MG63 (cell line): ENCODE measurements around the gene HDC. TPM values are rescaled to one million over a fixed set of nuclear protein-coding genes. Genes with fewer than 3 reads are reported as not detected.

ENCODE experiments used
- DNase-seq: peaks from one replicate; pipeline ENCODE4 v3.0.0-alpha.2; 2020
- H3K27me3 ChIP-seq: fragments of 250-450 bp; sonication (Bioruptor Pico); 2 replicates; pipeline ENCODE4 v1.5.1; 2020; ENCODE audit warnings: mild to moderate bottlenecking, moderate library complexity
- H3K36me3 ChIP-seq: fragments of 250-450 bp; sonication (Bioruptor Pico); 2 replicates; pipeline ENCODE4 v1.5.1; 2020; ENCODE audit warnings: mild to moderate bottlenecking, moderate library complexity
- H3K4me3 ChIP-seq: fragments of 250-450 bp; sonication (Bioruptor Pico); 2 replicates; pipeline ENCODE4 v1.5.1; 2020; ENCODE audit warnings: mild to moderate bottlenecking, moderate library complexity
- H3K9me3 ChIP-seq: fragments of 250-450 bp; sonication (Bioruptor Pico); 2 replicates; pipeline ENCODE4 v1.5.1; 2020; ENCODE audit warnings: mild to moderate bottlenecking, moderate library complexity
- total RNA-seq: library from RNA; depleted of rRNA; stranded (reverse); fragments of >200 nt; shearing (Covaris generic); gene quantifications from 2 replicates; pipeline ENCODE4 v1.2.3, GENCODE V29; 2014; ENCODE audit warnings: low replicate concordance

HDC gene
- total RNA-seq, 1 experiment from 2014 or later, result not detected

GRCh38 chr15:50261981-50262380 lies 3.5 kb downstream of the HDC start:
- Histone ChIP-seq H3K4me3 (no peak overlapping the region), H3K9me3 (no peaks in the 10 kb centered on the region), H3K27me3 (no peaks in the 10 kb centered on the region), H3K36me3 (no peaks in the 10 kb centered on the region)
- DNase-seq, result no peak

- DNase-seq, result no peak
- Histone ChIP-seq H3K36me3 (no peaks in the 10 kb centered on the region), H3K9me3 (peaks cover under 1% of the 10 kb centered on the region; the same call in 1 of the 2 replicates), H3K4me3 (no peak overlapping the region), H3K27me3 (no peaks in the 10 kb centered on the region)
These were observed 4.5 kb downstream of the HDC start for GRCh38 chr15:50260969-50261496.

- no peaks in the 10 kb centered on the region for H3K36me3 ChIP-seq
- no peak for DNase-seq
- no peak overlapping the region for H3K4me3 ChIP-seq
These were observed 6.2 kb downstream of the HDC start for GRCh38 chr15:50259276-50259675.

GRCh38 chr15:50257924-50258323 lies 7.6 kb downstream of the HDC start:
- H3K9me3 ChIP-seq, result peaks cover 2% of the 10 kb centered on the region; the same call in 1 of the 2 replicates
- no peak overlapping the region for H3K4me3 ChIP-seq
- no peaks in the 10 kb centered on the region for H3K36me3 ChIP-seq
- H3K27me3 ChIP-seq, result no peaks in the 10 kb centered on the region
- DNase-seq, result no peak

More at GRCh38 chr15:50259276-50259675, 6.2 kb downstream of the HDC start:
- Histone ChIP-seq H3K27me3 (no peaks in the 10 kb centered on the region), H3K9me3 (peaks cover 2% of the 10 kb centered on the region; the same call in 1 of the 2 replicates)

DNA sequence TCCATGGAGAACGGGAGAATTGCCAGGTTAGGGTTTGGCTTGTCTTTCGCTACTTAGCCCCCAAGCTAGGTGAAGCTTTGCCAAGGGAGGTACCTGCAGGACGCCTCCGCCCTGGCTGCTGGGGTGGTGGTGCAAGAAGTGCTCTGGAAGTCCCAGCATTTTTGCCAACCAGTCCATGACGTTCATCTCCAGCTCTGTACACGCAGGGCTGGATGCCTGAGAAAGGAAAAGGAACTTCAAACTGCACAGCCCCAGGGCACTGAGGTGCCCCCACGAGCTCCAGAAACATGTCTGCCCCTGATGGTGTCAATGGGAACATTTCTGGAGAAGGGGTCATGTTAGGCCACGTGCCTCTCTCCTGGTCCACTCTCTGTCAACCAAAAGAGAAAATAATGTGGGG lies 8.2 kb downstream of the HDC start:
- Histone ChIP-seq H3K9me3 (peaks cover 2% of the 10 kb centered on the region; the same call in 1 of the 2 replicates), H3K36me3 (no peaks in the 10 kb centered on the region), H3K27me3 (no peaks in the 10 kb centered on the region), H3K4me3 (no peak overlapping the region)
- DNase-seq, result no peak

- H3K36me3 ChIP-seq, result no peaks in the 10 kb centered on the region
- no peaks in the 10 kb centered on the region for H3K27me3 ChIP-seq
- peaks cover 2% of the 10 kb centered on the region; the same call in 1 of the 2 replicates for H3K9me3 ChIP-seq
- DNase-seq, result peak; percentile 83
- no peak overlapping the region for H3K4me3 ChIP-seq
These were observed 9.1 kb downstream of the HDC start for GRCh38 chr15:50256188-50257041.

- H3K36me3 ChIP-seq, result no peaks in the 10 kb centered on the region
- H3K9me3 ChIP-seq, result peaks cover 2% of the 10 kb centered on the region; the same call in 1 of the 2 replicates
- DNase-seq, result no peak
- no peaks in the 10 kb centered on the region for H3K27me3 ChIP-seq
- H3K4me3 ChIP-seq, result no peak overlapping the region
These were observed 13.0 kb downstream of the HDC start for GRCh38 chr15:50252556-50252955.

DNA sequence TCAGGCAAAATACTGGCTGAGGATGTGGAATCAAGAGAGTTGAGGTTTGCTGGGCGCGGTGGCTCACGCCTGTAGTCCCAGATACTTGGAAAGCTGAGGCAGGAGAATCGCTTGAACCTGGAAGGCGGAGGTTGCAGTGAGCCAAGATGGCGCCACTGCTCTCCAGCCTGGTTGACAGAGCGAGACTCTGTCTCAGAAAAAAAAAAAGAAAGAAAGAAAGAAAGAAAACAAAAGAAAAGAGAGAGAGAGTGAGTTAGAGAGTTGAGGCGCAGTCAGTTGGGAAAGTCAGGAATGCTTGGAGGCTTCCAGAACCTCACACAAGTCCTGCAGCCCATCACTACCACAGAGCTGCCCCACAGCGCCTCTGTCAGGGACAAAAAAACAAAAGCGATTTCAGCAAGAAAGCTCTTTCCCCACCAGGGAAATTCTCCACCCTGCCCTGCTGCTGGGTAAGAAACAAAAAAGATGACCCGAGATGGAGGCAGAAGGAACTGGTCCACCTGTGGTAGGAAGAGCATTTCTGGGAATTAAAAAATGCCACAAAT lies 13.8 kb downstream of the HDC start:
- Histone ChIP-seq H3K9me3 (peaks cover 2% of the 10 kb centered on the region; the same call in 1 of the 2 replicates), H3K4me3 (no peak overlapping the region), H3K27me3 (no peaks in the 10 kb centered on the region), H3K36me3 (no peaks in the 10 kb centered on the region)
- no peak for DNase-seq

- no peak for DNase-seq
- Histone ChIP-seq H3K27me3 (no peaks in the 10 kb centered on the region), H3K4me3 (no peak overlapping the region), H3K9me3 (no peaks in the 10 kb centered on the region), H3K36me3 (no peaks in the 10 kb centered on the region)
These were observed 14.6 kb downstream of the HDC start for GRCh38 chr15:50250760-50251394.

DNA sequence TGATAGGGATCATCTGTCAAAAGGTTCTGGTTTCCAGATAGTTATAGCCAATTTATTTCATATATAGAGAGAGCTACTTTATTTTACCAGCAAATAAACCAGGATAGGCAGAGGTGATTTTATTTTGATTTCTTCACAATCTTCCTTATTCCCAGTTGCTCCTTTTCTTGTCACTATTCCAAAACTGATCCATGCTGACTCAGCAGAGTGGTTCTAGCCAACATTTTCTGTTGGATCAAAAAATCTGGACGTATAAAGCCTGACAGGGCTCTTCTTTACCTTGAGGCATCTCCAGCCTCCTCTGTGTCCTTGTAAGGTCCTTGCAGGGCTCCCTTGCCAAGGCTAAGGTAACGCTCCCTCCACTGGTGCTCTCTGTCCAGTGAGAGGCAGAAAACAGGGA lies 15.8 kb downstream of the HDC start:
- Histone ChIP-seq H3K36me3 (no peaks in the 10 kb centered on the region), H3K4me3 (no peak overlapping the region), H3K27me3 (no peaks in the 10 kb centered on the region), H3K9me3 (no peaks in the 10 kb centered on the region)
- no peak for DNase-seq

- no peaks in the 10 kb centered on the region for H3K36me3 ChIP-seq
- no peak overlapping the region for H3K4me3 ChIP-seq
- no peak for DNase-seq
- H3K27me3 ChIP-seq, result no peaks in the 10 kb centered on the region
- H3K9me3 ChIP-seq, result no peaks in the 10 kb centered on the region
These were observed 16.4 kb downstream of the HDC start for GRCh38 chr15:50248994-50249582.

DNA sequence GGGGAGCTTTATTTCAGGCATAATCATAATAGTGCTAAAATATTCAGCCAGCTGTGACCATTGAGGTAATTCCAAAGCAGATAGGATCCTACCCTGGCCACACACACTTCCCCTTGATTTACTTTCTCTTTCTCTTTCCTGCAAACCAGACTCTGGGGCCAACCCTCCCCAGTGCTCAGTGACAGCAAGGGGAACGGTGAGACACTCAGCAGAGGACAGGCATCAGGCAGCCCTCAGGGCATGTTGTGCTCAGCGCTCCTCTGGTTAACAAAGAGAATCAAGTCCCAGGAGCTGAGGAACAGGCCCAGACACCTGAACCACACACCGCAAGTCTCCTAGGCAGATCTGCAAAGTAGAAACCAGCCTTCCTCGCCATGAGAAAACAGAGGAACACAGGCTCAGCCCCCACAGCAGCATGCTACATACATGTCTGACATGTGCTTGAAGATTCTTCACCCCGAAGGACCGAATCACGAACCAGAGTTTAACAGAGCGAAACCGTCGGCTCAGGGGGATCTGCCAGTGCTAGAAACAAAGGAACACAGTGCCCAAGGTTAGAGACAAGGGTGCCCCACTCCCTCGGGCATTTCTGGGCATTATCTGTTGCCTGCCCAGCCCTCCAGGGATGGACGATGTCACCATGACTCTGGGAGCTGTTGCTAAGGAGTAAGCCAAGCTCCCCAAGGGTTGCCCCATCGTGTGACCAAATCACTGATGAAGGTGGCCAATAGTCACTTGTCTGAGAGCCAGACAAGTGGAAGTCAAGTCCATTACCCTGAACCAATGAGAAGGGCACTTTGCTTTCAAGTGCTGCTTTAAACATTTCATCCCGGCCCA lies 17.5 kb downstream of the HDC start:
- Histone ChIP-seq H3K9me3 (no peaks in the 10 kb centered on the region), H3K27me3 (no peaks in the 10 kb centered on the region), H3K4me3 (no peak overlapping the region), H3K36me3 (no peaks in the 10 kb centered on the region)
- no peak for DNase-seq

DNA sequence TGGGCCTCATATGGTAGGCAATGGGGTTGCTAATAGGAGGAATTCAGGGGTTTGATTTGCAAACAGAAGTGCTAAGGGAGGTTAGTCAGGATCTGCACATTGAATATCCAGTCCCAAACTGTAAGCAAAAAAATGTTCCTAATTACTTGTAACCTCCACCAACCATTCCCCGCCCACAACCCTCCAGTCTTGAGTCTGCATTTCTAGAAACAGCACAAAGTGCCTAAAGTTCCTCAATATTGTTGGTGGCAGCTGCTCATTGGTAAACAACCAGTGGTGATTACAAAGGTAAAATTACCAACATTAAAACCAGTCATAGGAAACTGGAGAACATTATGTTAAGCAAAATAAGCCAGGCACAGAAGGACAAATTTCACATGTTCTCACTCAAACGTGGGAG lies 18.9 kb downstream of the HDC start:
- H3K27me3 ChIP-seq, result no peaks in the 10 kb centered on the region
- no peak for DNase-seq
- no peaks in the 10 kb centered on the region for H3K36me3 ChIP-seq
- H3K9me3 ChIP-seq, result no peaks in the 10 kb centered on the region
- H3K4me3 ChIP-seq, result no peak overlapping the region

DNA sequence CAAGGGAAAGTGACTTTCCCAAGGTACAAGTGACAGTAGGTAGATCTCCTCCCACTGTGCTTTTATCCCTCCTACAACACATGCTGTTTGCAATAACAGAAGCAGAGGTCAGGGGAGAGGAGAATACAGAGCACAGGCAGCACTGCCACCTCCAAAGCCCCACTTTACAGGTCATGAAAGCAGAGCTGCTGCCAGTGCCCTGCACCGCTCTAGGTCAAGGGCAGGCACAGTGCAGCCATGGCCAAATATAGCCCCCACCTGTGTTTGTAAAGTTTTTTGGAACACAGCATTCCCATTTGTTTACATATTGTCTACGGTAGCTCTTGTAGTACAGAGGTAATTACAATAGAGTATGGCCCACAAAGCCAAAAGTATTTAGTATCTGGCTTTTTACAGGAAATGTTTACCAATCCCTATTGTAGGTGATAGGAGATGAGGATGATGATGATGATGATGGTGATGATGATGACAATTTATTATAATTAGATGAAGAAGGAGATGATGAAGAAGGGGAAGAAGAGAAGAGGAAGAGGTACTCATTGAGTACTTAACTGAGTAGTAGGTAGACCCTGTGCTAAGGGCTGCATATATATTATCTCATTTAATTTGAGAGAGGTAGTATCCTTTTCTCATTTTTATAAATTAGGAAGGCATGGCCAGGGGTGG lies 20.4 kb downstream of the HDC start:
- no peak for DNase-seq
- Histone ChIP-seq H3K36me3 (no peaks in the 10 kb centered on the region), H3K9me3 (no peaks in the 10 kb centered on the region), H3K27me3 (no peaks in the 10 kb centered on the region), H3K4me3 (no peak overlapping the region)

DNA sequence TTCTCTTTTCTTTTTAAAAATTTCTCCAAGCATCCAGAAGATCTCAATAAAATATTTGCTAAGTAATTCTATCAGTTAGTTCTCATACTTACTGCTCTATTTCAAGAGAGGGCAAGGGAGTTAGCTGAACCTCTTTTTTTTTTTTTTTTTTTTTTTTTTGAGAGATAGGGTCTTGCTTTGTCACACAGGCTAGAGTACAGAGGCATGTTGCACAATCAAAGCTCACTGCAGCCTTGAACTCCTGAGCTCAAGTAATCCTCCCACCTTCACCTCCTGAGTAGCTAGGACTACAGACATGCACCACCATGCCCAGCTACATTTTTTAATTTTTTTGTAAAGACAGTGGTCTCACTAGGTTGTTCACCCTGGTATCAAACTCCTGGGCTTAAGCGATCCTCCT lies 21.4 kb downstream of the HDC start:
- H3K4me3 ChIP-seq, result no peak overlapping the region
- no peaks in the 10 kb centered on the region for H3K9me3 ChIP-seq
- DNase-seq, result no peak
- no peaks in the 10 kb centered on the region for H3K36me3 ChIP-seq
- no peaks in the 10 kb centered on the region for H3K27me3 ChIP-seq
